ENCODE data around the gene TK2.
"Not testable (repeated sequence)": the region's sequence is repeated elsewhere in the genome, so short reads cannot be mapped to it uniquely, and the experiment has no call there.

Gene TK2

DNA sequence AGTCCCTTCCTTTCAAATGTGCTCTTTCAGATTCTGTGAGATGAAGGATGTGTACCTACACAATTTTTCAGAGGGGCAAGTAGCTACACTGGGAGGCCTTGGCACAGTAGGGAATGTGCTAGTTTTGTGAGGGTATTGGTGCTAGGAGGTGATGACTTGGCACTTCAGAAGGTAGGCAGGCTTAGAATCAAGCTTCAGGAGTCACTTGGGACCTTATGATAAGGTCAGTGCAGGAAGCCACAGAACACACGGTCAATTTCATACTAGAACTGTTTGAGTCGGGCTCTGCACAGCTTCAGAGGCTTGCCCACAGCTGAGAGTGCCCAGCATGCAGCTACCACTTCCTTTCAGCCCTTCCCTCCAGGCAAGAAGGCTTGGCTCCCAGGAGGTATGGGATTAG, 22.4 kb upstream of the TK2 start:
- DNase-seq (ENCODE audit: low spot score): no peak

DNA sequence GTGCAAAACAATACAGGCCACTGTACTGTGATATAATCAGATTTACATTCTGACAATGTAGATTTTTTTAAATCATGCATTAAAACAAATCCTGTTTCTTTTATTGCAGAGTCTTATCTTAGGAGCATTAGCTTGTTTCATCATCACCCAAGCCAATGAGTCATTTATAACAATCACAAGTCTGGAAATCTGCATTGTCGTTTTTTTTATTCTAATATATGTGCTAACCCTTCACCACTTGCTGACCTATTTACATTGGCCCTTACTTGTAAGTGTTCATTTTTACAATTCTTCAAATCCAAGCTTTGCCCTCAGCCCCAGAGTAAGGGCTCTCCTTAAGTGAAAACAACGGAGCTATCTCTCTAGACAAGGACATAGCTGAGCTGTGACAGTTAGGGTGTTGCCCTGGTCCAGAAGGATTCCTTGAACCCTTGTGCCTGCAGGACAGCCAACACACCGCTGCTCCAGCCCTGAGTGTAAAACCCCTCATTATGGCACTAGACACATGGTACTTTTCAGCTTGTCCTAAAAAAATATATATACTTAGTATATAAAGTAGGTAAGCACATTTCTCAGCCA, 20.0 kb upstream of the TK2 start:
- no peak for DNase-seq (ENCODE audit: low spot score)

GRCh38 chr16:66569131-66569530, 19.2 kb upstream of the TK2 start:
- DNase-seq (ENCODE audit: low spot score): no peak

- DNase-seq (ENCODE audit: low spot score): no peak
Measured at GRCh38 chr16:66568355-66568754, 18.4 kb upstream of the TK2 start.

DNA sequence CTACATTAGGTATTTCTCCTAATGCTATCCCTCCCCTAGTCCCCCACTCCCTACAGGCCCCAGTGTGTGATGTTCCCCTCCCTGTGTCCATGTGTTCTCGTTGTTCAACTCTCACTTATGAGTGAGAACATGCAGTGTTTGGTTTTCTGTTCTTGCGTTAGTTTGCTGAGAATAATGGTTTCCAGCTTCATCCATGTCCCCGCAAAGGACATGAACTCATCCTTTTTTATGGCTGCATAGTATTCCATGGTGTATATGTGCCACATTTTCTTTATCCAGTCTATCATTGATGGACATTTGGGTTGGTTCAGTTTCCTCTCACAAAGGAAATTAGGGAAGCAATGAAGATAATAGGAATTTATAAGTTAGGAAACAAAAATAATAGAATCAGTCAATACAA, 17.3 kb upstream of the TK2 start:
- not testable (repeated sequence) for DNase-seq (ENCODE audit: low spot score)

DNA sequence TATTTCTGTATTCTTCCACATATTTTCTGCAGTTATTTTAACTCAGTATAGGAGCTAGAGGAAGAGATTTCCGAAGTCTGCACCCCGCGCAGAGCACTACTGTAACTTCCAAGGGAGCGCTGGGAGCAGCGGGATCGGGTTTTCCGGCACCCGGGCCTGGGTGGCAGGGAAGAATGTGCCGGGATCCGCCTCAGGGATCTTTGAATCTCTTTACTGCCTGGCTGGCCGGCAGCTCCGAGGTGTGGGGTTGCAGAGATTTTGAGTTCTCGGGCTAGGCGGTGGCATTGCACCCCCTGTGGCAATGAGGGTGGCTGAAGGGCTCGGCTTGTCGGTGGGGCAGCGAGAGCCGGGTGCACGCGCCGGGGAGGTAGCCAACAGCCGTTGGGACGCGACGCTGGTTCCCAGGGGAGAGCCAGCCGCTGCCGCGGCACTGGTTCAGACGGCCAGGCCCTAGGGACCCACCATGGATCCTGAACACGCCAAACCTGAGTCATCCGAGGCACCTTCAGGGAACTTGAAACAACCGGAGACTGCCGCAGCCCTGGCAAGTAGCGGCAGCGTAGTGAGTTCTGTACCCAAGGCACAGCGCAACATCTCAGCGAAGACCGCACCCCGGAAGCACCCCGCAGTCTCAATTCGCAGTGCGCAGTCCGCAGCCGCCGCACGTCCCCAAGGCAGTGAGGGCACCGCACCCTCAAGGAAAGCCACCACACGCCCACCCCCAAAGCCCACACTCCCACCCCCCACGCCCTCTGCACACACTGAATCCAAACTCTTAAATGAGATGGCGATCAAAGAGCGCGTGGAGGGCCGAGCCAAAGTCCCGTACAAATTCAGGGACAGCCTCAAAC, 16.4 kb upstream of the TK2 start, which contains the start of gene CMTM1:
Gene CMTM1 (plus strand): TSS at position 389 of the 851 bp plus-strand sequence. CDS start 75 bp downstream, at position 464.
- no peak for DNase-seq (ENCODE audit: low spot score)

GRCh38 chr16:66563574-66564334, 13.8 kb upstream of the TK2 start:
- no peak for DNase-seq (ENCODE audit: low spot score)

GRCh38 chr16:66562986-66563385, 13.1 kb upstream of the TK2 start:
- no peak for DNase-seq (ENCODE audit: low spot score)

GRCh38 chr16:66562409-66562808, 12.5 kb upstream of the TK2 start:
- no peak for DNase-seq (ENCODE audit: low spot score)

- DNase-seq (ENCODE audit: low spot score): no peak
Measured at GRCh38 chr16:66561381-66562080, 11.6 kb upstream of the TK2 start.

DNA sequence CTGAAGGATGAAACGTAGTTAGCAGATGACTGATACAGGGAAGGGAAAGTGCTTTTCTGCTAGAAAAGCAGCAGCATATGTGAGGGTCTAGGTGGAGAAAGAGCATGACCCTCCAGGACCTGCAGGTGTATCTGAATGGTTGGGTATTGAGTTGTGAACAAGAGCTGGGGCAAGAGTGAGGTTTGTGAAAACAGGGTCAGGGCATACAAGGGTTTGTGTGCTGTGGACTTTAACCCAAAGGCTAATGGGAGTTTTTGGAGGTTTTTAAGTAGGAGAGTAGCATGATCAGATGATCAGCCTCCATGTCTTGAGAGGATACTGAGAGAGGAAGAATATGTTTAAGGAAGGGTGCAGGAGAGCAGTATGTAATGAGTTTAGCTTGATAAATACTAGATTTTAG, 10.2 kb upstream of the TK2 start:
- DNase-seq (ENCODE audit: low spot score): no peak

DNA sequence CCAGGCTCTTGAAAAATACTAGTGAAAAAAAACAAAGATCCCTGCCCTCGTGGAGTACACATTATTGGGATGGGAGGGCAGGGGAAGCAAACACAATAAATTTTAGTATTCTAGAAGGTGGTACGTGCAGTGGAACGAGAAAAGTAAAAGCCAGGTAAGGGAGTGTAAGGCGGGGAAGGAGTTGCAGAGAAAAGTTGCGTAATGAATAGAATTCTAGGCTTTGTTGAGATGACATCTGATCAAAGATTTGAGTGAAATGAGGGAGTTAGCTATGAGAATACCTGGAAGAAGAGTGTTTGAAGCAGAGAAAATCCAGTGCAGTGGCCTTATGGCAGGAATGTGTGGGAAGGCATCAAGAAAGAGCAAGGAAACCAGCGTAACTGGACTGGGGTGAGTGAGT, 4.6 kb upstream of the TK2 start:
- DNase-seq (ENCODE audit: low spot score): no peak

GRCh38 chr16:66554021-66554420, 4.1 kb upstream of the TK2 start:
- no peak for DNase-seq (ENCODE audit: low spot score)

DNA sequence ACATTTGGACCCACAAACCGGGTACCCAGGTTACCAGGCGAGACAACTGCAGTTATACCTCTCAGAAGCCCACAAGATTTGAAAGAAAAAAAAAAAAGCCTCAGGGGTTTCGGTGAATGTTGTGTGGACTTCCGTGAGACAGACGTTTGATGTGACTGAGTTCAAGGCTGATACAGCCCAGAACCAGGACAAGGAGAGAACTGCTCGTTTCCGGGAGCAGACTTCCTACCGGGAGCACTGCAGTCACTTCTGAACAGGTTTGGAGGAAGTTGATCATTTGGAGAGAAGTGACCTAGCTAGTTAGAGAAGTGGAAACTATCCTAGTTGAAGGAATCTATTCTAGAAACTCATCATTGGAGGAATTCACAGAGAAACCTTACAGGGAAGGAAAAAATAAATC, 3.3 kb upstream of the TK2 start:
- no peak for DNase-seq (ENCODE audit: low spot score)

- DNase-seq (ENCODE audit: low spot score): peak; percentile 87
Measured at GRCh38 chr16:66552286-66553177, 2.6 kb upstream of the TK2 start, which contains the start of gene CKLF. Gene CKLF, plus strand, starts transcription at chr16:66552576. Its CDS starts 140 bp downstream, at chr16:66552716.

- DNase-seq (ENCODE audit: low spot score): no peak
Measured at GRCh38 chr16:66551788-66552285, 1.9 kb upstream of the TK2 start.

DNA sequence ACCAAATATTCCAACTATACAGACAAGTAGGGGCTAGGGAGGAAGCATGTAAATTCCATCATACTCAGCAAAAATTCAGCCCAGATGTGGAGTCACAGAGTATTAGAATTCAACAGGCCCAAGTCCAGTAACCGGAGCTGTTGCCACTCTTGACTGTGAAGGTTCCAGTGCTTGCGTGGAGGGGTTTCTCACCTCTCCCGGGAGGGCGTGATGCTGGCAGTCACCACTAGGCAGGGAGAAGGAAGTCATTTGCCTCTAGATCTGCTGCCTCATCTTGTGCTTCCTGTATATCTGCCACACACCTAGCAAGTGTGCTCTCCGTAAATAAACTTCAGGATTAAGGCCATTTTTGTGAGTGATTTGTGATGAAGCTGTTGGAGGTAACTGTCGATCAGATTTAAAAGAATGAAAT, 1.4 kb upstream of the TK2 start:
- peak; percentile 56 for DNase-seq (ENCODE audit: low spot score)

- DNase-seq (ENCODE audit: low spot score): no peak
Measured at GRCh38 chr16:66548868-66549267, 1.1 kb downstream of the TK2 start.

DNA sequence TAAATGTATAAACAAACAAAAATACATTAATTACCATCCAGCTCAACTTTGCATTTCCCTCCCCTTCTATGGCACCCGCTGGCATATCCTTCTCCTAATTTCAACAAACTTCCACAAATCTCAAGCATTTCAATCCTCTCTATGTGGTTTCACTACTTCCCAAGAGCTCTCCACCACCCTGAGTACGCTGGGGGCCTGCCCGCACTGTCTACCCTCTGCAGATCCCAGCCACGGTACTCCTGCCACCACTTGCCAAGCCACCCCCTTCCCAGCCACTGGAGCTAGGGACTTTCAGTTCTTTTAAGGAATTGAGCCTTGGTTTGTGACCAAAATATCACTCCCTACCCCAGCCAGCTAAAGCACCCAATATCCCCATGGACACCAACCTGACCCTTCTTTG, 1.9 kb downstream of the TK2 start:
- no peak for DNase-seq (ENCODE audit: low spot score)

DNA sequence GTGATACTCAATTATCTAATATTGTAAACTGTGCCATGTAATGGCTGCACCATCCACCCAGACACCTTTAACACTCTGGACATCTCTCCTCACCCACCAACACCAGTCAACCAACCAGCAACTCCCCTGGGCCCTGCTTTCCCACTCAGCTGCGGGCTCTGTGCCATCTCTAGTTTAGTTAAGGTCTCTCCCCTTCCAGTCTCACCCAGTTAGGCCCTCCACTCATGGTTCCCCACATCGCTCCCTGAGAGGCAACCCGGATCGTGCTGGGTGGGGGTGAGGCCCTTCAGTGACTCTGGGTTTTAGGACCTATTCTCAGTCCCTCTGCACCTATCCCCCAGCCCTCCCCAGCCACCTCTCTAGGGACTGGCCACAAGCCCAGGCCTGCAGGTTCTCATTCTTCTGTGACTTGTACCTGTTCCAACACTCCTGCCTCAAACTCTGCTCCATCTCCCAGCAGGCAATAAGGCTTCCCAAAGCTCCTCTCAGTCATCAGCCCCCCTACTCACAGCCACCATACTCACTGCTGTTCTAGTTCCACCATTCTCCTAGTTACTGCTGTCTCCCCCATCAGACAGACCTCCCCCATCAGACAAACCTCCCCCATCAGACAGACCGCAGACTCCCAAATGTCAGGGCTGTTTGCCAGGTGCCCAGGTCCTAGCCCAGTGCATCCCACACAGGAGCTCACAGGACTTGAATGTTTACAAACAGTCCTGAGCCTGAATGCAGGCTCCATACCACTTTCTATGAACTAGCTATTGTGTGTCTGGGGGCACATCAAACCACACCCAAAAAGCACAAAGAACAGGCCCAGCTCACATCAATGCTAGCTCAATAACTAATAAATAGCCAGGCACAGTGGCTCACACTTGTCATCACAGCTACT, 2.6 kb downstream of the TK2 start:
- no peak for DNase-seq (ENCODE audit: low spot score)

All from HuH-7.5 (cell line).